DMS 273 (cell line): ENCODE measurements around the gene C12orf75.
A peak's percentile ranks its signal among the peaks of the same experiment; 100 is the strongest.

ENCODE experiments used
- DNase-seq: peaks from one replicate; lab custom pipeline; 2025; ENCODE audit not compliant: unreplicated experiment; lab: John Stamatoyannopoulos, UW

The C12orf75 gene

DNA sequence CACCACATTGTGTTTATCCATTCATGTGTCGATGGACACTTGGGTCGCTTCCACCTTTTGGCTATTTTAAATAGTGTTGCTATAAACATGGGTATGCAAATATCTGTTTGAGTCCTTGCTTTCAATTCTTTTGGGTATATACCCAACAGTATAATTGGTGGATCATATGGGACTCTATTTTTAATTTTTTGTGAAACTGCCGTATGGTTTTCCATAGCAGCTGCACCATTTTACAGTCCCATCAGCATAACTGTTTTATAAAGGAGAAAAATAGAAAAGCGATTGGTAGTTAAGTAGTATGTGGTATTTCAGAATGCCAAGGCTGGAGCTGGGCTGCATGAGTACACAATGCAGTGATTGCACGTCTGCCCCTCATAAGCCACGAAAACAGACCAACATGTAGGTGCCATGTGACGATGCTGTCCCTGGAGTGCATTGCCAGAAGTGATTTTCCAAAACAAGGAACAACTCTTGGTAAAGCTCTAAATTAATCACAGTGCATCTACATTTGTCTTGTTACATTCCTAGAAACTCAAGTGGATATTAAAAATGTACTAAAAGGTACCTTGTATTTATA, 83.5 kb downstream of the C12orf75 start:
- no peak for DNase-seq

DNA sequence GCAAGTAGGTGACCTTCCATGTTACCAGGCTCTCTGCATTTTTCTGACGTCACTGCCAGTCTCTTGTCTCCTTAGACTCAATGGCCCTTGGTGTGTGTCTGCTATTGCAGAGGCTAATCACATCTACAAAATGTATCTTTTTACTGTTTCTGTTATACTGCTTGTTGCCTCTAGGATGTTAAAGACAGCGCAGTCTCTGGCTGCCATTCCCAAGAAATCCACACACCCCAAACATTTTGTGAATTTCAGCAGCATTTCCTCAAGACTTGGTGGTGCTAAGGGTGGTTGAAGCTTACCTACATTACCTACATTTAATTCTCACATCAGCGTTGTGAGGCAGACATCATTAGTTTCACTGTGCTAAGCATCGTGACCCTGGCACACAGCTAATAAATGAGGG, 87.2 kb downstream of the C12orf75 start:
- DNase-seq, result no peak

DNA sequence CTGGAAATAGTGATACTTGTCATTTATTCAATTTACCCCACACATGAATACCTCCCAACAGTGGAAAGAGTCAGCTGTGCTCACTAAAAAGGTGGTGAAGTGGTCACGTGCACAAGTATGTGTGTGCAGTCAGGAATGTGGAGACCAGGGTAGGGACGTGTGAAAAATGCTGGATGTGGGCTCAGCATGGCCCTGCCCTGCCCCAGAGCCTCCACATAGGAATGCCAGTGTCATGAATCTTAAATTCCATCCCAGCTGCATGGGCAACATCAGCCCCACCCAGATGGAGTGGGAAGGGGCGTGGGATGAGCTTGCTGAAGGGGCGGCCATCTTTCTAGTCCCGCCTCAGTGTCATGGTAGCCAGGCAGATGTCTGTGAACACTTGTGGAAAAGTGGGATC, 87.7 kb downstream of the C12orf75 start:
- no peak for DNase-seq

DNA sequence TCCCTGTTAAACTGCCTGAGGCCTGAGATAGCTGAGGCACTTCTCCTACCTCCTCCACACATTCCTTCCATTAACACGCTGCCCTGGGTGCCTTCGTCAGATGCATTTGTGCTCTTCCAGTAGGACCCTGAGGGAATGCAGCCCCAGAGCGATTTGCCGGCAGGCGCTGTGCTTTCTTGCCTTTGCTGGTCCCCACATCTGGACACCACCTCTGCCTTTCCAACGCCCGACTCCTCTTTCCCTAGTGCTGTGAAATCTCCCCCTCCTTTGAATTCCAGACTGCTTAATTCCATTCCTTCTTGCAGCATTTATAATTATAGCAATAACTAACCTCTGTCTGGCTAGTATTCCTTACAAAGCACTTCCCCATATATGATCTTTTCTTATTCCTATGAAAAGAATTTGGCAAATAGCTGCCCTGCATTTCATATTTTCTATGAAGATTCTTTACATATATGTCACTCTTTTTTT, 88.4 kb downstream of the C12orf75 start:
- DNase-seq, result no peak

GRCh38 chr12:105419606-105420005, 89.1 kb downstream of the C12orf75 start:
- DNase-seq, result peak; percentile 64

GRCh38 chr12:105420046-105420445, 89.6 kb downstream of the C12orf75 start:
- peak; percentile 23 for DNase-seq

GRCh38 chr12:105420659-105421240, 90.3 kb downstream of the C12orf75 start:
- peak; percentile 76 for DNase-seq
